ENCODE data around the gene ADORA2B.

DNA sequence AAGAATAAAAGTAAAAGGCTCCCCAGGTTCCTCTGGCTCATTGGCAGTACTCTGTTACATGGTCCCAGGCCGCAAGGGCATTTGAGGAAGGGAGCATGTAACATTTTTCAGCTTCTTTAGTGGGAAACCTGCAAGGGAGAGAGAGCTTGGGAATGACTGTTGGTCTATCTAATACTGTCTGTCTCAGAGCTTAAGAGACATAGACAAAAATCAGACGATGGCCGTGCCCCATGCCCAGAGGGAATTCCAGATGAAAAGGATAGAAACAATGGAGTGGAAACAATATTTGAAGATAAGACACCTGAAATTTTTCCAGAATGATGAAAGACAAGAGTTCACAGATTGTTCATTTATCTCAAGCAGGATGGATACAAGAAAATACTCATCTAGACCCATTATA, 48.1 kb upstream of the ADORA2B start:
- TF ChIP-seq ZFX (IDR thresholded peaks at IDR 0.05; ENCODE audit: borderline replicate concordance): no peak
- TF ChIP-seq, protein P1, sequence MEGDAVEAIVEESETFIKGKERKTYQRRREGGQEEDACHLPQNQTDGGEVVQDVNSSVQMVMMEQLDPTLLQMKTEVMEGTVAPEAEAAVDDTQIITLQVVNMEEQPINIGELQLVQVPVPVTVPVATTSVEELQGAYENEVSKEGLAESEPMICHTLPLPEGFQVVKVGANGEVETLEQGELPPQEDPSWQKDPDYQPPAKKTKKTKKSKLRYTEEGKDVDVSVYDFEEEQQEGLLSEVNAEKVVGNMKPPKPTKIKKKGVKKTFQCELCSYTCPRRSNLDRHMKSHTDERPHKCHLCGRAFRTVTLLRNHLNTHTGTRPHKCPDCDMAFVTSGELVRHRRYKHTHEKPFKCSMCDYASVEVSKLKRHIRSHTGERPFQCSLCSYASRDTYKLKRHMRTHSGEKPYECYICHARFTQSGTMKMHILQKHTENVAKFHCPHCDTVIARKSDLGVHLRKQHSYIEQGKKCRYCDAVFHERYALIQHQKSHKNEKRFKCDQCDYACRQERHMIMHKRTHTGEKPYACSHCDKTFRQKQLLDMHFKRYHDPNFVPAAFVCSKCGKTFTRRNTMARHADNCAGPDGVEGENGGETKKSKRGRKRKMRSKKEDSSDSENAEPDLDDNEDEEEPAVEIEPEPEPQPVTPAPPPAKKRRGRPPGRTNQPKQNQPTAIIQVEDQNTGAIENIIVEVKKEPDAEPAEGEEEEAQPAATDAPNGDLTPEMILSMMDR (IDR thresholded peaks at IDR 0.05): no peak

Data from 22Rv1 (cell line).